ENCODE measurements around the gene SGO2. TPM values are rescaled to one million over a fixed set of nuclear protein-coding genes. Genes with fewer than 3 reads are reported as not detected.
"Not testable (repeated sequence)": the region's sequence is repeated elsewhere in the genome, so short reads cannot be mapped to it uniquely, and the experiment has no call there.

SGO2 gene
- total RNA-seq, 1 donor from 2014 or later, result 19.9 TPM

DNA sequence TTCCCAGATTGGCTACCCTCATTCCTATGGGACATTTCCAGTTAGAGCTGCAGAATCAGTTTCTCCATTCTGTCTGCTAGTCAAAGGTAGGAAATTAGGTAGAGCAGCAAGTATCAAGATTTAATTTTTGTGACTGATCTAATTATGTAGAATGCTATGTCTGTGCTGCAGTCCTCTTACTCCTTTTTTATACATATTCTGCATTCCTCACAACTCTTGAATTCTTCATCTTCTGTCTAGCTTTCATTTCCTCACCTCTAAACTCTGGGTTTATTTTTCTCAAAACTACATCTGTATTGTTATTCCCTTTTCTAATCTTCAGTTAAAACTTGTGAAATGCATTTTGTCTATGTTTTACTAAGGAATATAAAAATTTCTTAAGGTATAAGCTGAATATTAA, 8.6 kb downstream of the SGO2 start:
- DNase-seq (ENCODE audit: extremely low spot score, unreplicated experiment), result no peak
- no peaks in the 10 kb centered on the region for H3K27me3 Mint-ChIP-seq
- H3K27ac Mint-ChIP-seq, result no peak overlapping the region
- H3K36me3 Mint-ChIP-seq, result no peaks in the 10 kb centered on the region
- TF ChIP-seq, protein P1, sequence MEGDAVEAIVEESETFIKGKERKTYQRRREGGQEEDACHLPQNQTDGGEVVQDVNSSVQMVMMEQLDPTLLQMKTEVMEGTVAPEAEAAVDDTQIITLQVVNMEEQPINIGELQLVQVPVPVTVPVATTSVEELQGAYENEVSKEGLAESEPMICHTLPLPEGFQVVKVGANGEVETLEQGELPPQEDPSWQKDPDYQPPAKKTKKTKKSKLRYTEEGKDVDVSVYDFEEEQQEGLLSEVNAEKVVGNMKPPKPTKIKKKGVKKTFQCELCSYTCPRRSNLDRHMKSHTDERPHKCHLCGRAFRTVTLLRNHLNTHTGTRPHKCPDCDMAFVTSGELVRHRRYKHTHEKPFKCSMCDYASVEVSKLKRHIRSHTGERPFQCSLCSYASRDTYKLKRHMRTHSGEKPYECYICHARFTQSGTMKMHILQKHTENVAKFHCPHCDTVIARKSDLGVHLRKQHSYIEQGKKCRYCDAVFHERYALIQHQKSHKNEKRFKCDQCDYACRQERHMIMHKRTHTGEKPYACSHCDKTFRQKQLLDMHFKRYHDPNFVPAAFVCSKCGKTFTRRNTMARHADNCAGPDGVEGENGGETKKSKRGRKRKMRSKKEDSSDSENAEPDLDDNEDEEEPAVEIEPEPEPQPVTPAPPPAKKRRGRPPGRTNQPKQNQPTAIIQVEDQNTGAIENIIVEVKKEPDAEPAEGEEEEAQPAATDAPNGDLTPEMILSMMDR (conservative IDR thresholded peaks at IDR 0.05), result no peak
- H3K4me3 Mint-ChIP-seq, result no peak overlapping the region
- H3K9me3 Mint-ChIP-seq, result no peaks in the 10 kb centered on the region
- no peaks in the 10 kb centered on the region for H3K4me1 Mint-ChIP-seq (ENCODE audit: unreplicated experiment)

DNA sequence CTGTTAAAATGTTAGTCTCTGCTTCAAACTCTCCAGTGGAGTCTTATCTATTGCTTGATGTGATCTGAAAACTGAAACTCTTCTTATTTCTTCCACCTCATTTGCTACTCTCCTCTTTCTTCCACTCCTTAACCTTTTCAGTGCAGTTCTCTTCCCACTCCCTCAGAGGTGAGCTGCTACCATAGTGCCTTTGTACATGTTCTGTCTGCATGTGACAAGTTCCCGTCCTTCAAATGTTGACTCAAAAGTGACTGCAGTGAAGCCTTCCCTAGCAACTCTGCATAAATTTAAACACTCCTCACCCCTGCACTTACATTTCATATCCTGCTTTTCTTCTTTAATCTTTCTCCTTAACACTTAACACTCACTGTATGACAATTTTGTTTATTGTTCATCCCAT, 12.1 kb downstream of the SGO2 start:
- Mint-ChIP-seq H3K4me1 (ENCODE audit: unreplicated experiment) (no peaks in the 10 kb centered on the region), H3K9me3 (no peaks in the 10 kb centered on the region), H3K4me3 (no peak overlapping the region), H3K27ac (no peak overlapping the region), H3K27me3 (no peaks in the 10 kb centered on the region), H3K36me3 (peaks cover 11% of the 10 kb centered on the region)
- TF ChIP-seq, protein P1 (conservative IDR thresholded peaks at IDR 0.05), result no peak
- DNase-seq (ENCODE audit: extremely low spot score, unreplicated experiment), result no peak

DNA sequence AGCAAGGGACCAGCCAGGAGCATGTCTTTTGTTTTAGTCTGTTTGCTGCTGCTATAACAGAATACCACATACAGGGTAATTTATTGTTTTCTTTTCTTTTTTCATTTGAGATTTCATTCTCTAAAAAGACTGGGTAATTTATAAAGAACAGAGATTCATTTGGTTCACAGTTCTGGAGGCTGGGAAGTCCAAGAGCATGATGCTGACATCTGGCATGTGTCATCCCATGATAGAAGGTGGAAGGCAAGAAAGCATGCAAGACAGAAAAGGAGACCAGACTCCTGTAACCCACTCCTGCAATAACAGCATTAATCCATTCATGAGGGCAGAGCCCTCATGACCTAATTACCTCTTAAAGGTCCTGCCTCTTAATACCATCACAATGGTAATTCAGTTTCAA, 14.8 kb downstream of the SGO2 start:
- TF ChIP-seq, protein P1 (conservative IDR thresholded peaks at IDR 0.05), result no peak
- Mint-ChIP-seq H3K36me3 (peaks cover 25% of the 10 kb centered on the region), H3K4me3 (no peak overlapping the region), H3K27ac (no peak overlapping the region), H3K27me3 (no peaks in the 10 kb centered on the region), H3K4me1 (ENCODE audit: unreplicated experiment) (no peaks in the 10 kb centered on the region), H3K9me3 (no peaks in the 10 kb centered on the region)
- no peak for DNase-seq (ENCODE audit: extremely low spot score, unreplicated experiment)

DNA sequence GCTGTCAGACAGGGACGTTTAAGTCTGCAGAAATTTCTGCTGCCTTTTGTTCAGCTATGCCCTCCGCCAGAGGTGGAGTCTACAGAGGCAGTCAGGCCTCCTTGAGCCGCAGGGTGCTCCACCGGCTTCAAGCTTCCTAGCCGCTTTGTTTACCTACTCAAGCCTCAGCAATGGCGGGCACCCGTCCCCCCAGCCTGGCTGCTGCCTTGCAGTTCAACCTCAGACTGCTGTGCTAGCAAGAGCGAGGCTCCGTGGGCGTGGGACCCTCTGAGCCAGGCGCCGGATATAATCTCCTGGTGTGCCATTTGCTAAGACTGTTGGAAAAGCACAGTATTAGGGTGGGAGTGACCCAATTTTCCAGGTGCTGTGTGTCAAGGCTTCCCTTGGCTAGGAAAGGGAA, 40.6 kb downstream of the SGO2 start:
- H3K27ac Mint-ChIP-seq; H3K4me3 Mint-ChIP-seq; H3K9me3 Mint-ChIP-seq; DNase-seq (ENCODE audit: extremely low spot score, unreplicated experiment); H3K27me3 Mint-ChIP-seq; H3K4me1 Mint-ChIP-seq (ENCODE audit: unreplicated experiment): not testable (repeated sequence)
- H3K36me3 Mint-ChIP-seq, result peaks cover 15% of the 10 kb centered on the region

DNA sequence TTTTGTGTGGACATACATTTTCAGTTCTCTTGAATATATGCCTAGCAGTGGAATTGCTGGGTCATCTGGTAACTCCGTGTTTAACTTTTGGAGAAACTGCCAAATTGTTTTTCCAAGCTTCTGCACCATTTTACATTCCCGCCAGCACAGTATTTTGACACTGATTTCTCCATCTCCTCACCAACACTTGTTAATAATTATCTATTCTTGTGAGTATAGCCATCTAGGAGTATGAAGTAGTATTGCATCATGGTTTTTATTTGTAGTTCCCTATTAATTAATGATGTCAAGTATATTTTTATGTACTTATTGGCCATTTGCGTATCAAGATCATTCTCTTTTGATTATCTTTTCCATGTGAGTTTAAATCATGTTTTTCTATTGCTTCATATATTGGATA, 41.9 kb downstream of the SGO2 start:
- Mint-ChIP-seq H3K4me1 (ENCODE audit: unreplicated experiment) (no peaks in the 10 kb centered on the region), H3K27ac (no peak overlapping the region), H3K9me3 (peaks cover 6% of the 10 kb centered on the region), H3K36me3 (peaks cover 15% of the 10 kb centered on the region), H3K27me3 (no peaks in the 10 kb centered on the region), H3K4me3 (no peak overlapping the region)
- no peak for DNase-seq (ENCODE audit: extremely low spot score, unreplicated experiment)
- TF ChIP-seq, protein P1 (conservative IDR thresholded peaks at IDR 0.05), result no peak

DNA sequence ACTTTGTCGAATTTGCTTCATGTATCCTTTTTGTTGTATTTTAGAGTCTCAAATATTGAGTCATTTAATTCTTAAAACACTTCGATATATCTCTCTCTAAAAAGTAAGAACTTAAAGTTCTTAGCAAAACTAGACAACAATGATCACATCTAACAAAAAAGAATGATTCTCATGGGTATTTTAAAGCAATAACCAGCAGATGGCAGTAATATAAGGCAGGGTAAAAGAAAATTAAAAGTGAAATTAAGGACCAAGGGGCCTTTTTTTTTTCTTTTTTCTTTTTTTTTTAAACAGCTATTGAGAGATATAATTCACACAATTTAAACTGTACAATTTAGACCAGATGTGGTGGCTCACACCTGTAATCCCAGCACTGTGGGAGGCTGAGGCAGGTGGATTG, 50.0 kb downstream of the SGO2 start:
- peaks cover 20% of the 10 kb centered on the region for H3K36me3 Mint-ChIP-seq
- H3K9me3 Mint-ChIP-seq, result no peaks in the 10 kb centered on the region
- no peaks in the 10 kb centered on the region for H3K4me1 Mint-ChIP-seq (ENCODE audit: unreplicated experiment)
- TF ChIP-seq, protein P1 (conservative IDR thresholded peaks at IDR 0.05), result peak; percentile 58
- H3K27ac Mint-ChIP-seq, result no peak overlapping the region
- no peak for DNase-seq (ENCODE audit: extremely low spot score, unreplicated experiment)
- no peaks in the 10 kb centered on the region for H3K27me3 Mint-ChIP-seq
- H3K4me3 Mint-ChIP-seq, result no peak overlapping the region
